ENCODE results near the gene PTPRN2. TPM values are rescaled to one million over a fixed set of nuclear protein-coding genes. Genes with fewer than 3 reads are reported as not detected.

The PTPRN2 gene
- total and polyA plus RNA-seq, 9 of the 15 experiments (the other 6 are each of a cell fraction or from before 2014, with no cell fraction given) = not detected

DNA sequence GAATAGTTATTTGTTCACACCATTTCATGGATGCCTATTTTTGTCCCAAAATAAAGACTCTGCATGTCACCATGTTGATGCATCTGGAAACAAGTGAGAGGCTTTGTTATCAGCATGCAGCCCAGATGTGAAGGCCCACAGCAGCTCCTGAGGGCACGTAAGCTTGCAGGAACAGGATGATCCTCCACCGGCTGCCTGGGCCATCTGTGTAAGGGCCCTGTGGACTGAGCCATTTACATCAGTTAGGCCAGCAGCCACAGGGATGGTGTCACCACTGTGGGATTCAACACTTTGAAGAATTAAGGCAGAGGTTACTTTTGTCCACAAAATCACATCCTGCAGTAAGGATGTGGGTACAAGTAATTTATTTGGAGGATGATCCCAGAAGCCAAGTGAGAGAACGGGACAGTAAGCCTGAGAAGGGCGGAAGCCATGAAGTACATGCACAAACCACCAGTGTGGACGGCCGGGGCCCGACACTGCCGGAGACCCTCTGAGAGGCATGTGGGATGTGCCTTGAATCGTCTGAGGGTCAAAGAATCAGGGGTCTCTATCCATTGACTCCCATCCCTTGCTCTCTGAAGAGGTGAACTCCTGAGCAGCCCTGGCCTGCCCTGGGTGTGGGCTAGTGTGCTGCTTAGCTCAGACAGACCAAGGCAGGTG is 641.1 kb downstream of the PTPRN2 start:
- H3K4me1 ChIP-seq (replicated peaks in 1 of 2; ENCODE audit: control insufficient read depth in 2 of 2, insufficient read depth in 2 of 2, low read length in 2 of 2) = no peaks in the 10 kb centered on the region
- peaks cover 1% of the 10 kb centered on the region; the same call in 1 of the 2 replicates for H3K9me3 ChIP-seq (replicated peaks; ENCODE audit: control insufficient read depth, insufficient read depth, low read depth, low read length)
- no peaks in the 10 kb centered on the region for H4K20me1 ChIP-seq (replicated peaks; ENCODE audit: control insufficient read depth, insufficient read depth, low read length)
- H3K36me3 ChIP-seq (ENCODE audit: control insufficient read depth, insufficient read depth, low read length) = no peaks in the 10 kb centered on the region
- TF ChIP-seq FOXA3 (CRISPR knock-in tag; conservative IDR thresholded peaks at IDR 0.05 in 1 of 2, IDR thresholded peaks at IDR 0.05 in 1 of 2) (no peak), RBM17 (IDR thresholded peaks at IDR 0.05; ENCODE audit: borderline replicate concordance, low read depth, low read length) (no peak), MCM5 (IDR thresholded peaks at IDR 0.05; ENCODE audit: low read depth) (no peak), HDAC8 (tag; IDR thresholded peaks at IDR 0.05) (no peak), RBM22 (IDR thresholded peaks at IDR 0.05; ENCODE audit: low read depth, low read length, poor library complexity, severe bottlenecking) (no peak)
- TF ChIP-seq, protein P1, sequence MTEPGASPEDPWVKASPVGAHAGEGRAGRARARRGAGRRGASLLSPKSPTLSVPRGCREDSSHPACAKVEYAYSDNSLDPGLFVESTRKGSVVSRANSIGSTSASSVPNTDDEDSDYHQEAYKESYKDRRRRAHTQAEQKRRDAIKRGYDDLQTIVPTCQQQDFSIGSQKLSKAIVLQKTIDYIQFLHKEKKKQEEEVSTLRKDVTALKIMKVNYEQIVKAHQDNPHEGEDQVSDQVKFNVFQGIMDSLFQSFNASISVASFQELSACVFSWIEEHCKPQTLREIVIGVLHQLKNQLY (CRISPR knock-in tag; conservative IDR thresholded peaks at IDR 0.05) = no peak
- H3K4me2 ChIP-seq (ENCODE audit: insufficient read depth, low read length) = no peak overlapping the region
- in situ Hi-C loops (cut with MboI) (no loop called here), intact Hi-C loops (cut with micrococcal nuclease) (no loop called here)
- BruUV-seq (replicated peaks) = no TSS peak
- H3K27ac ChIP-seq (ENCODE audit: extremely low read depth, low read depth, low read length) = no peak overlapping the region
- H3K79me2 ChIP-seq (ENCODE audit: control insufficient read depth, insufficient read depth, low read length) = no peaks in the 10 kb centered on the region
- DNase-seq (ENCODE audit: extremely low read depth in 1 of 4, low spot score in 3 of 4) (no peak), ATAC-seq (no peak), FAIRE-seq (no peak)
- POLR2A ChIA-PET = interaction anchor here (0.6 kb wide), 1 partner anchor 16 kb away, joined by 3 read pairs; no protein-coding TSS in a partner anchor
- H3K4me3 ChIP-seq = no peak overlapping the region
- H2AFZ ChIP-seq (ENCODE audit: low read depth, low read length) = no peak overlapping the region
- CTCF ChIA-PET (ENCODE audit: low intra/inter-chr PET ratio) = no interaction called here
- WGBS (ENCODE audit: insufficient coverage, low coverage, missing lambda C conversion rate) = 1% methylated on average over 9 of the region's 9 CpGs
- H3K9me1 ChIP-seq (ENCODE audit: control insufficient read depth, insufficient read depth, low read length) = no peaks in the 10 kb centered on the region
- no peak overlapping the region for H3K9ac ChIP-seq (ENCODE audit: insufficient read depth in 1 of 2, low read depth in 2 of 2, low read length in 2 of 2)
- H3K27me3 ChIP-seq (ENCODE audit: control insufficient read depth in 2 of 2, insufficient read depth in 2 of 2, low read length in 2 of 2) = peaks cover 0 to 4% of the 10 kb centered on the region in 2 experiments; a peak in 1 of 5 replicates
